IMR-90 (cell line): Measurements from ENCODE around the gene TEPSIN. TPM values are rescaled to one million over a fixed set of nuclear protein-coding genes. Genes with fewer than 3 reads are reported as not detected.

ENCODE experiments used
- ATAC-seq: fragments of 200-7000 bp; cut with Tn5 transposase; 2 replicates; pipeline ENCODE4 v1.9.1; 2020; ENCODE audit warnings: low read depth, mild to moderate bottlenecking, moderate library complexity
- BruUV-seq: library from RNA; stranded (reverse); fragments of 400-500 nt; replicated peaks from 2 replicates; lab custom pipeline; 2021; lab: Mats Ljungman, UMichigan
- CTCF ChIA-PET: fragments of 300-600 bp; formaldehyde crosslinking; extraction: SDS; loops from one replicate; lab custom pipeline; 2021; ENCODE audit warnings: antibody characterized with exemption; lab: Yijun Ruan, JAX
- POLR2A ChIA-PET: fragments of 300-600 bp; sonication (Branson Sonifier 250); formaldehyde crosslinking; loops from one replicate; lab custom pipeline; 2022; ENCODE audit warnings: antibody characterized with exemption; ENCODE audit not compliant: unreplicated experiment; lab: Charles Lee
- DNase-seq: peaks from one replicate; pipeline ENCODE4 v3.0.0; 2013
- H2AFZ ChIP-seq: replicated peaks from 2 replicates; pipeline ENCODE3; 2013; ENCODE audit warnings: low read length, mild to moderate bottlenecking; ENCODE audit not compliant: poor library complexity
- H2AK5ac ChIP-seq: 2 replicates; pipeline ENCODE4 v1.6.1; 2013; ENCODE audit warnings: low read depth, low read length, inconsistent platforms
- H2AK9ac ChIP-seq: replicated peaks from 2 replicates; pipeline ENCODE3; 2013; ENCODE audit warnings: mild to moderate bottlenecking, low read depth, low read length, moderate library complexity; ENCODE audit not compliant: poor library complexity
- H2BK120ac ChIP-seq: 2 replicates; pipeline ENCODE4 v1.6.1; 2013; ENCODE audit warnings: low read depth, low read length, inconsistent platforms
- H2BK15ac ChIP-seq: 3 replicates; pipeline ENCODE4 v1.6.1; 2013; ENCODE audit warnings: low read depth, low read length, inconsistent platforms
- H2BK20ac ChIP-seq: 2 replicates; pipeline ENCODE4 v1.6.1; 2013; ENCODE audit warnings: low read depth, mild to moderate bottlenecking, inconsistent platforms, low read length, moderate library complexity
- H2BK5ac ChIP-seq: 2 replicates; pipeline ENCODE4 v1.6.1; 2013; ENCODE audit warnings: mild to moderate bottlenecking, low read depth, low read length, inconsistent platforms; ENCODE audit not compliant: poor library complexity, severe bottlenecking
- H3K14ac ChIP-seq: replicated peaks from 2 replicates; pipeline ENCODE4 v1.6.1; 2013; ENCODE audit warnings: low read depth, low read length, inconsistent platforms
- H3K18ac ChIP-seq: 2 replicates; pipeline ENCODE4 v1.6.1; 2013; ENCODE audit warnings: low read depth, low read length, control low read depth
- H3K23ac ChIP-seq: 2 replicates; pipeline ENCODE4 v1.6.1; 2013; ENCODE audit warnings: low read depth, low read length, inconsistent platforms
- H3K27ac ChIP-seq: 2 replicates; pipeline ENCODE4 v1.5.1; 2013; ENCODE audit warnings: mild to moderate bottlenecking, control low read depth, low read length; ENCODE audit not compliant: insufficient read depth
- H3K27me3 ChIP-seq: 2 replicates; pipeline ENCODE4 v1.6.1; 2013; ENCODE audit warnings: low read length; ENCODE audit not compliant: control insufficient read depth, insufficient read depth
- H3K36me3 ChIP-seq: 2 replicates; pipeline ENCODE4 v1.6.1; 2013; ENCODE audit warnings: low read length, mixed read lengths; ENCODE audit not compliant: control insufficient read depth, insufficient read depth
- H3K4ac ChIP-seq: 2 replicates; pipeline ENCODE4 v1.6.1; 2013; ENCODE audit warnings: low read depth, low read length, inconsistent platforms
- H3K4me1 ChIP-seq: 2 replicates; pipeline ENCODE4 v1.6.1; 2013; ENCODE audit warnings: low read length, mixed read lengths; ENCODE audit not compliant: control insufficient read depth, insufficient read depth
- H3K4me2 ChIP-seq: 2 replicates; pipeline ENCODE4 v1.6.1; 2013; ENCODE audit warnings: low read depth, mild to moderate bottlenecking, control low read depth, low read length, moderate library complexity
- H3K4me3 ChIP-seq: 2 replicates; pipeline ENCODE4 v1.5.1; 2013; ENCODE audit warnings: low read depth, mild to moderate bottlenecking, control low read depth, low read length, moderate library complexity; ENCODE audit not compliant: insufficient read depth
- H3K56ac ChIP-seq: 2 replicates; pipeline ENCODE4 v1.6.1; 2013; ENCODE audit warnings: low read length, inconsistent platforms; ENCODE audit not compliant: insufficient read depth; ENCODE audit errors: extremely low read depth
- H3K79me1 ChIP-seq, 2 experiments: 2 replicates each; pipeline ENCODE4 v1.6.1; 2013; ENCODE audit warnings: low read length in 2 of 2, inconsistent platforms in 1 of 2, low read depth in 1 of 2
- H3K9ac ChIP-seq: 2 replicates; pipeline ENCODE4 v1.6.1; 2013; ENCODE audit warnings: low read depth, low read length, control low read depth
- H3K9me1 ChIP-seq: 2 replicates; pipeline ENCODE4 v1.6.1; 2013; ENCODE audit warnings: low read length, inconsistent platforms; ENCODE audit not compliant: insufficient read depth
- H3K9me3 ChIP-seq: 2 replicates; pipeline ENCODE4 v1.6.1; 2013; ENCODE audit warnings: low read length; ENCODE audit not compliant: control insufficient read depth, insufficient read depth
- H4K20me1 ChIP-seq: 2 replicates; pipeline ENCODE4 v1.6.1; 2013; ENCODE audit warnings: low read length, inconsistent platforms; ENCODE audit not compliant: insufficient read depth
- H4K5ac ChIP-seq: 2 replicates; pipeline ENCODE4 v1.6.1; 2013; ENCODE audit warnings: mild to moderate bottlenecking, low read depth, low read length, control low read depth
- H4K8ac ChIP-seq, 2 experiments: 2 replicates each; pipeline ENCODE4 v1.6.1; 2013; ENCODE audit warnings: low read depth in 2 of 2, low read length in 2 of 2, control low read depth in 1 of 2, inconsistent platforms in 1 of 2
- H4K91ac ChIP-seq: 2 replicates; pipeline ENCODE4 v1.6.1; 2013; ENCODE audit warnings: low read depth, low read length, inconsistent platforms; ENCODE audit not compliant: insufficient read depth
- BHLHE40 ChIP-seq: fragments of 150-350 bp; IDR thresholded peaks from 2 replicates; pipeline ENCODE4 v1.6.1; 2016; ENCODE audit warnings: mild to moderate bottlenecking, low read depth, low read length
- CEBPB ChIP-seq: IDR thresholded peaks from 2 replicates; pipeline ENCODE4 v1.6.1; 2012; ENCODE audit warnings: low read depth, low read length, improper control_type of control experiment
- FOS ChIP-seq: fragments of 150-350 bp; IDR thresholded peaks from 2 replicates; pipeline ENCODE4 v1.6.1; 2016; ENCODE audit warnings: low read depth, low read length
- MAFK ChIP-seq: IDR thresholded peaks from 2 replicates; pipeline ENCODE4 v1.6.1; 2012; ENCODE audit warnings: low read depth, low read length, improper control_type of control experiment
- MAZ ChIP-seq: IDR thresholded peaks from 2 replicates; pipeline ENCODE4 v1.6.1; 2012; ENCODE audit warnings: low read depth, mild to moderate bottlenecking, low read length, improper control_type of control experiment, moderate library complexity, borderline replicate concordance
- MXI1 ChIP-seq: IDR thresholded peaks from 2 replicates; pipeline ENCODE4 v1.6.1; 2012; ENCODE audit warnings: low read depth, mild to moderate bottlenecking, low read length, moderate library complexity, borderline replicate concordance
- NFE2L2 ChIP-seq: fragments of 150-350 bp; IDR thresholded peaks from 2 replicates; pipeline ENCODE4 v1.6.1; 2016; ENCODE audit warnings: low read depth, mild to moderate bottlenecking, low read length
- RAD21 ChIP-seq: IDR thresholded peaks from 2 replicates; pipeline ENCODE4 v1.6.1; 2012; ENCODE audit warnings: low read length, improper control_type of control experiment
- SMC3 ChIP-seq: fragments of 150-350 bp; IDR thresholded peaks from 2 replicates; pipeline ENCODE4 v1.6.1; 2016; ENCODE audit warnings: low read depth, mild to moderate bottlenecking, antibody characterized with exemption, low read length, moderate library complexity
- WGBS, 2 experiments: methylation state at CpG; one replicate each; pipeline versions ENCODE4 v1.1.5 to v1.1.7; 2013; ENCODE audit warnings: missing lambda C conversion rate in 2 of 2; ENCODE audit not compliant: insufficient read length in 1 of 2; ENCODE audit errors: extremely low coverage in 2 of 2; 5-methylcytosine and 5-hydroxymethylcytosine counted together
- dilution Hi-C: fragments of 300-500 bp; cut with HindIII; formaldehyde crosslinking; loops from one replicate; pipeline ENCODE4 v1.14.3; 2018; ENCODE audit warnings: low sequenced_read_pairs; ENCODE audit not compliant: unreplicated experiment
- in situ Hi-C: fragments of 300-500 bp; cut with MboI; formaldehyde crosslinking; loops from 3 replicates; pipeline ENCODE4 v1.14.3; 2019; ENCODE audit warnings: low sequenced_read_pairs, inconsistent platforms, mixed read lengths
- intact Hi-C: fragments of 100-400 bp; cut with micrococcal nuclease; formaldehyde crosslinking; loops from 2 replicates; pipeline ENCODE4 v1.10.0; 2022
- polyA plus RNA-seq, 3 experiments: library from polyadenylated mRNA; depleted of rRNA; stranded (reverse); fragments of >200 nt; gene quantifications; 2 replicates each; pipeline ENCODE4 v1.2.3, GENCODE V29; 2012; ENCODE audit warnings: low replicate concordance in 1 of 3
- total RNA-seq: library from RNA; depleted of rRNA; stranded (reverse); fragments of >200 nt; gene quantifications from 2 replicates; pipeline ENCODE4 v1.2.3, GENCODE V29; 2012
- TF ChIP-seq, protein P1 (sequence below): conservative IDR thresholded peaks from 2 replicates; pipeline ENCODE4 v1.5.1; 2012; ENCODE audit warnings: mild to moderate bottlenecking, low read depth, low read length, improper control_type of control experiment
- TF ChIP-seq, protein P2 (sequence below): fragments of 150-350 bp; IDR thresholded peaks from 2 replicates; pipeline ENCODE4 v1.6.1; 2017; ENCODE audit warnings: mild to moderate bottlenecking, antibody characterized with exemption, low read length, low read depth

TEPSIN gene
- total and polyA plus RNA-seq, 2 of the 4 experiments (the other 2 are of a cell fraction) = 3.2 to 28.1 TPM

DNA sequence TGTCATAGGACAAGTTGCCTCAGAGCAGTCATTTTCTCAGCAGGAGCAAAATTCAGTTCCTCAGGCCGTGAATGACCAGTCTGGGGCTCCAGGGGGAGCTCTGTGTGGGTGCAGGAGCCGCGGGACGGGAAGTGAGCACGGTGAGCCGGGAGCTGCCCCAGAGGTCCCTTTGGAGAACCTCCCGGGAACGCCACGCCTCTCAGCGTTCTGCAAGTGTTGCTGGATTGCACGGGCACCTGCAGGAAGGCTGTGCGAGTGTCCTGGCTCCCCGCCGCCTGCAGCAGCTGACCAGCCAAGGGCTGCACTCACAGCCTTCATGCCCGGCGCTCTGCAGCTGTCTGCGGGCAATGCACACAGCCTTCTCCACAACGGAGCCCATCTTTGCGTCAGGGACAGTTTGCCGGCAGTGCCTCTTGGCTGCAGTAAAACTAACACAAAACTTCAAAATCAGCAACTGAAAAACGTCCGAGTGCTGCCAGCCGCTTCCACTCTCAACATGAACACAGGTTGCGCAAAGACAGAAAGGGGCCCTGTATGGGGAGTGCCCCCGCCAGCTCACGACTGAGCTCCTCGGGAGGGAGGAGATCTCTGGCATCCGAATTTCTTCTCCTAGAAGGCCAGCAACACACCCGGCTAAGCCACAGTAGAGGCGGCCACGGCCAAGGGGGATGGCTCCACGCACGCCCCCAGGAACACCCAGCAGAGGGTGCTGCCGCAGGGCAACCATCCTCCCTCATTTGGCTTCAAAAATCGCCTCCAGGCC lies 16.3 kb upstream of the TEPSIN start:
- Histone ChIP-seq H4K8ac (no peak overlapping the region), H2AK5ac (no peak overlapping the region), H2BK5ac (no peak overlapping the region), H3K4me2 (peak overlapping the region; percentile 9; the same call in 1 of the 2 replicates), H3K9me1 (peaks cover 7% of the 10 kb centered on the region), H3K79me1 (peaks cover 9 to 18% of the 10 kb centered on the region in 2 experiments; a peak in 3 of 4 replicates), H3K36me3 (peaks cover 38% of the 10 kb centered on the region), H3K4ac (no peak overlapping the region), H3K27me3 (no peaks in the 10 kb centered on the region), H2BK20ac (no peak overlapping the region), H4K91ac (no peak overlapping the region), H4K5ac (no peak overlapping the region), H3K56ac (no peak overlapping the region), H3K4me1 (peaks cover 12% of the 10 kb centered on the region), H3K14ac (0 out of 2 replicates have a peak overlapping the region, but pooled peaks have one; percentile 1), H3K4me3 (no peak overlapping the region), H2BK15ac (no peak overlapping the region), H3K9ac (no peak overlapping the region), H3K23ac (no peak overlapping the region), H3K27ac (peak overlapping the region; percentile 35; the same call in 1 of the 2 replicates), H3K9me3 (no peaks in the 10 kb centered on the region), H2BK120ac (no peak overlapping the region), H2AK9ac (no peak overlapping the region), H4K20me1 (peaks cover 22% of the 10 kb centered on the region), H3K18ac (no peak overlapping the region), H2AFZ (peak overlapping the region; percentile 59)
- POLR2A ChIA-PET = interaction anchor here (0.6 kb wide), 1 partner anchor 40 kb away, joined by 5 read pairs; the partner anchor contains the start of gene SLC38A10
- intact Hi-C loops = loop anchor here (2.0 kb wide), 1 partner anchor 140 kb away; the partner anchor contains the start of gene BAHCC1
- TF ChIP-seq NFE2L2 (no peak), MAZ (peak; percentile 35; the same call in 1 of the 2 replicates), BHLHE40 (no peak), RAD21 (peak; percentile 69), SMC3 (peak; percentile 78), MAFK (no peak), MXI1 (0 out of 2 replicates have a peak, but pooled peaks have one; percentile 32), CEBPB (peak; percentile 73), FOS (no peak)
- TF ChIP-seq, protein P1, sequence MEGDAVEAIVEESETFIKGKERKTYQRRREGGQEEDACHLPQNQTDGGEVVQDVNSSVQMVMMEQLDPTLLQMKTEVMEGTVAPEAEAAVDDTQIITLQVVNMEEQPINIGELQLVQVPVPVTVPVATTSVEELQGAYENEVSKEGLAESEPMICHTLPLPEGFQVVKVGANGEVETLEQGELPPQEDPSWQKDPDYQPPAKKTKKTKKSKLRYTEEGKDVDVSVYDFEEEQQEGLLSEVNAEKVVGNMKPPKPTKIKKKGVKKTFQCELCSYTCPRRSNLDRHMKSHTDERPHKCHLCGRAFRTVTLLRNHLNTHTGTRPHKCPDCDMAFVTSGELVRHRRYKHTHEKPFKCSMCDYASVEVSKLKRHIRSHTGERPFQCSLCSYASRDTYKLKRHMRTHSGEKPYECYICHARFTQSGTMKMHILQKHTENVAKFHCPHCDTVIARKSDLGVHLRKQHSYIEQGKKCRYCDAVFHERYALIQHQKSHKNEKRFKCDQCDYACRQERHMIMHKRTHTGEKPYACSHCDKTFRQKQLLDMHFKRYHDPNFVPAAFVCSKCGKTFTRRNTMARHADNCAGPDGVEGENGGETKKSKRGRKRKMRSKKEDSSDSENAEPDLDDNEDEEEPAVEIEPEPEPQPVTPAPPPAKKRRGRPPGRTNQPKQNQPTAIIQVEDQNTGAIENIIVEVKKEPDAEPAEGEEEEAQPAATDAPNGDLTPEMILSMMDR = peak; percentile 71
- TF ChIP-seq, protein P2, sequence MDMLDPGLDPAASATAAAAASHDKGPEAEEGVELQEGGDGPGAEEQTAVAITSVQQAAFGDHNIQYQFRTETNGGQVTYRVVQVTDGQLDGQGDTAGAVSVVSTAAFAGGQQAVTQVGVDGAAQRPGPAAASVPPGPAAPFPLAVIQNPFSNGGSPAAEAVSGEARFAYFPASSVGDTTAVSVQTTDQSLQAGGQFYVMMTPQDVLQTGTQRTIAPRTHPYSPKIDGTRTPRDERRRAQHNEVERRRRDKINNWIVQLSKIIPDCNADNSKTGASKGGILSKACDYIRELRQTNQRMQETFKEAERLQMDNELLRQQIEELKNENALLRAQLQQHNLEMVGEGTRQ = no peak
- dilution Hi-C loops = no loop called here
- ATAC-seq (peak; percentile 84), DNase-seq (peak; percentile 82)
- 29% methylated on average over 16 of the region's 35 CpGs; no CpG with 5 or more reads in 1 of the 2 experiments for WGBS, 2 experiments
- in situ Hi-C loops = loop anchor here (5.0 kb wide), 1 partner anchor 227 kb away; no protein-coding TSS in a partner anchor
- BruUV-seq = no TSS peak
- CTCF ChIA-PET = interaction anchor here (0.6 to 1.4 kb wide), 4 partner anchors 15 to 248 kb away, joined by 3 to 14 read pairs (median 4); partner anchors contain the start of gene BAHCC1
